ENCODE data around the gene IL1RAPL1.

IL1RAPL1 gene

GRCh38 chrX:29690061-29690460 lies 1102.8 kb downstream of the IL1RAPL1 start:
- Histone ChIP-seq H2AFZ (ENCODE audit: low read length) (no peak overlapping the region), H3K79me2 (ENCODE audit: insufficient read depth, low read length) (no peaks in the 10 kb centered on the region), H3K4me2 (ENCODE audit: low read depth, low read length, poor library complexity, severe bottlenecking) (no peak overlapping the region), H3K4me3 (ENCODE audit: low read length, poor library complexity, severe bottlenecking) (no peak overlapping the region), H3K9me2 (replicated peaks; ENCODE audit: low read depth, low read length) (no peaks in the 10 kb centered on the region), H4K20me1 (ENCODE audit: insufficient read depth, low read length, poor library complexity, severe bottlenecking) (no peaks in the 10 kb centered on the region), H3K36me3 (ENCODE audit: insufficient read depth, low read length) (no peaks in the 10 kb centered on the region), H3F3A (ENCODE audit: low read depth) (no peaks in the 10 kb centered on the region), H3K9ac (ENCODE audit: low read depth, low read length, poor library complexity, severe bottlenecking) (no peak overlapping the region), H3K4me1 (ENCODE audit: insufficient read depth, low read length, poor library complexity, severe bottlenecking) (no peaks in the 10 kb centered on the region), H3K27me3 (ENCODE audit: insufficient read depth, low read length, poor library complexity, severe bottlenecking) (no peaks in the 10 kb centered on the region), H3K9me3 (ENCODE audit: insufficient read depth, low read depth, low read length) (no peaks in the 10 kb centered on the region)
- TF ChIP-seq EZH2phosphoT487 (IDR thresholded peaks at IDR 0.05; ENCODE audit: borderline replicate concordance) (no peak), CTCF (conservative IDR thresholded peaks at IDR 0.05; ENCODE audit: low read length) (no peak)

- no peaks in the 10 kb centered on the region for H3K4me1 ChIP-seq (ENCODE audit: insufficient read depth, low read length, poor library complexity, severe bottlenecking)
- no peak overlapping the region for H3K9ac ChIP-seq (ENCODE audit: low read depth, low read length, poor library complexity, severe bottlenecking)
- H3K79me2 ChIP-seq (ENCODE audit: insufficient read depth, low read length), result no peaks in the 10 kb centered on the region
- no peaks in the 10 kb centered on the region for H3K36me3 ChIP-seq (ENCODE audit: insufficient read depth, low read length)
- H2AFZ ChIP-seq (ENCODE audit: low read length), result no peak overlapping the region
- H3K4me2 ChIP-seq (ENCODE audit: low read depth, low read length, poor library complexity, severe bottlenecking), result no peak overlapping the region
- H3K4me3 ChIP-seq (ENCODE audit: low read length, poor library complexity, severe bottlenecking), result no peak overlapping the region
- H4K20me1 ChIP-seq (ENCODE audit: insufficient read depth, low read length, poor library complexity, severe bottlenecking), result no peaks in the 10 kb centered on the region
- TF ChIP-seq CTCF (conservative IDR thresholded peaks at IDR 0.05; ENCODE audit: low read length), result no peak
- no peak for TF ChIP-seq EZH2phosphoT487 (IDR thresholded peaks at IDR 0.05; ENCODE audit: borderline replicate concordance)
- no peaks in the 10 kb centered on the region for H3K27me3 ChIP-seq (ENCODE audit: insufficient read depth, low read length, poor library complexity, severe bottlenecking)
- H3K9me2 ChIP-seq (replicated peaks; ENCODE audit: low read depth, low read length), result no peaks in the 10 kb centered on the region
- H3K9me3 ChIP-seq (ENCODE audit: insufficient read depth, low read depth, low read length), result no peaks in the 10 kb centered on the region
- no peaks in the 10 kb centered on the region for H3F3A ChIP-seq (ENCODE audit: low read depth)
Measured at GRCh38 chrX:29691044-29691443, 1103.8 kb downstream of the IL1RAPL1 start.

- Histone ChIP-seq H3F3A (ENCODE audit: low read depth) (no peaks in the 10 kb centered on the region), H3K36me3 (ENCODE audit: insufficient read depth, low read length) (no peaks in the 10 kb centered on the region), H3K9me2 (replicated peaks; ENCODE audit: low read depth, low read length) (no peaks in the 10 kb centered on the region), H3K4me3 (ENCODE audit: low read length, poor library complexity, severe bottlenecking) (no peak overlapping the region), H4K20me1 (ENCODE audit: insufficient read depth, low read length, poor library complexity, severe bottlenecking) (no peaks in the 10 kb centered on the region), H3K4me1 (ENCODE audit: insufficient read depth, low read length, poor library complexity, severe bottlenecking) (no peaks in the 10 kb centered on the region), H3K9me3 (ENCODE audit: insufficient read depth, low read depth, low read length) (no peaks in the 10 kb centered on the region), H3K9ac (ENCODE audit: low read depth, low read length, poor library complexity, severe bottlenecking) (no peak overlapping the region), H3K79me2 (ENCODE audit: insufficient read depth, low read length) (no peaks in the 10 kb centered on the region), H3K4me2 (ENCODE audit: low read depth, low read length, poor library complexity, severe bottlenecking) (no peak overlapping the region), H2AFZ (ENCODE audit: low read length) (no peak overlapping the region), H3K27me3 (ENCODE audit: insufficient read depth, low read length, poor library complexity, severe bottlenecking) (no peaks in the 10 kb centered on the region)
- TF ChIP-seq CTCF (conservative IDR thresholded peaks at IDR 0.05; ENCODE audit: low read length), result no peak
- TF ChIP-seq EZH2phosphoT487 (IDR thresholded peaks at IDR 0.05; ENCODE audit: borderline replicate concordance), result no peak
Measured at GRCh38 chrX:29693912-29694311, 1106.7 kb downstream of the IL1RAPL1 start.
